Neural cell (in vitro differentiated cells): ENCODE data around the gene PRRC2B. TPM values are rescaled to one million over a fixed set of nuclear protein-coding genes. Genes with fewer than 3 reads are reported as not detected.

Experiments
- H2AFZ ChIP-seq: fragments of 200-600, 300-800 bp; sonication (generic), shearing (Covaris generic); 2 replicates; pipeline ENCODE4 v1.6.0; 2014; ENCODE audit warnings: low read depth, mild to moderate bottlenecking, antibody characterized with exemption, low read length, moderate library complexity
- H3F3A ChIP-seq: fragments of 200-600 bp; shearing (Covaris generic); 2 replicates; pipeline ENCODE4 v1.6.1; 2016; ENCODE audit warnings: mild to moderate bottlenecking, moderate library complexity, mixed read lengths, antibody characterized with exemption, low read length; ENCODE audit not compliant: insufficient read depth, poor library complexity, severe bottlenecking
- H3K27ac ChIP-seq: fragments of 200-600, 300-800 bp; sonication (generic), shearing (Covaris generic); 2 replicates; pipeline ENCODE4 v1.5.1; 2014; ENCODE audit warnings: mild to moderate bottlenecking, low read length, moderate library complexity
- H3K27me3 ChIP-seq: fragments of 300-800, 200-600 bp; sonication (generic), shearing (Covaris generic); 2 replicates; pipeline ENCODE4 v1.6.0; 2014; ENCODE audit warnings: mild to moderate bottlenecking, low read depth, low read length, moderate library complexity; ENCODE audit not compliant: insufficient read depth
- H3K36me3 ChIP-seq: fragments of 300-800, 200-600 bp; sonication (generic), shearing (Covaris generic); 2 replicates; pipeline ENCODE4 v1.5.1; 2014; ENCODE audit warnings: mild to moderate bottlenecking, antibody characterized with exemption, low read length, moderate library complexity; ENCODE audit not compliant: insufficient read depth
- H3K4me2 ChIP-seq: fragments of 300-800, 200-600 bp; sonication (generic), shearing (Covaris generic); 2 replicates; pipeline ENCODE4 v1.6.0; 2014; ENCODE audit warnings: mild to moderate bottlenecking, low read length
- H3K4me3 ChIP-seq: fragments of 300-800, 200-600 bp; sonication (generic), shearing (Covaris generic); 2 replicates; pipeline ENCODE4 v1.5.1; 2014; ENCODE audit warnings: mild to moderate bottlenecking, low read length, moderate library complexity
- H3K79me2 ChIP-seq: fragments of 200-600 bp; shearing (Covaris generic); replicated peaks from 2 replicates; pipeline ENCODE4 v1.6.0; 2014; ENCODE audit warnings: mild to moderate bottlenecking, low read length, moderate library complexity; ENCODE audit not compliant: insufficient read depth
- H3K9ac ChIP-seq: fragments of 300-800, 200-600 bp; sonication (generic), shearing (Covaris generic); 2 replicates; pipeline ENCODE4 v1.6.1; 2016; ENCODE audit warnings: mild to moderate bottlenecking, low read length, mixed read lengths
- H3K9me2 ChIP-seq: fragments of 200-600 bp; shearing (Covaris generic); 2 replicates; pipeline ENCODE4 v1.6.1; 2016; ENCODE audit warnings: mild to moderate bottlenecking, low read length, mixed read lengths; ENCODE audit not compliant: insufficient read depth
- H3K9me3 ChIP-seq: fragments of 200-600, 300-800 bp; sonication (generic), shearing (Covaris generic); 2 replicates; pipeline ENCODE4 v1.6.1; 2016; ENCODE audit warnings: mild to moderate bottlenecking, mixed run types, low read length, moderate library complexity, mixed read lengths
- H4K20me1 ChIP-seq: fragments of 200-600 bp; shearing (Covaris generic); 2 replicates; pipeline ENCODE4 v1.6.1; 2016; ENCODE audit warnings: mild to moderate bottlenecking, mixed run types; ENCODE audit not compliant: insufficient read depth
- CTCF ChIP-seq: fragments of 450-650 bp; IDR thresholded peaks from 2 replicates; pipeline ENCODE4 v1.5.1; 2014; ENCODE audit warnings: antibody characterized with exemption, mild to moderate bottlenecking, moderate library complexity; ENCODE audit not compliant: poor library complexity, severe bottlenecking
- EP300 ChIP-seq: fragments of 450-650 bp; conservative IDR thresholded peaks from 2 replicates; pipeline ENCODE4 v1.6.1; 2014; ENCODE audit warnings: antibody characterized with exemption, mild to moderate bottlenecking, moderate library complexity; ENCODE audit not compliant: poor library complexity, severe bottlenecking
- EZH2 ChIP-seq: fragments of 200-600, 300-800 bp; shearing (Covaris generic), sonication (generic); IDR thresholded peaks from 2 replicates; pipeline ENCODE4 v1.6.1; 2014; ENCODE audit warnings: antibody characterized with exemption, low read length, borderline replicate concordance, mild to moderate bottlenecking; ENCODE audit not compliant: insufficient read depth, poor library complexity, severe bottlenecking
- MXI1 ChIP-seq: fragments of 450-650 bp; conservative IDR thresholded peaks from 2 replicates; pipeline ENCODE4 v1.6.1; 2014; ENCODE audit warnings: antibody characterized with exemption, mild to moderate bottlenecking; ENCODE audit not compliant: poor library complexity, severe bottlenecking
- POLR2AphosphoS5 ChIP-seq: IDR thresholded peaks from 2 replicates; pipeline ENCODE4 v1.6.1; 2012
- RAD21 ChIP-seq: fragments of 450-650 bp; conservative IDR thresholded peaks from 2 replicates; pipeline ENCODE4 v1.6.1; 2014; ENCODE audit warnings: antibody characterized with exemption, mild to moderate bottlenecking, moderate library complexity
- REST ChIP-seq: IDR thresholded peaks from 2 replicates; pipeline ENCODE4 v1.6.1; 2012; ENCODE audit warnings: borderline replicate concordance
- SMC3 ChIP-seq: fragments of 450-650 bp; conservative IDR thresholded peaks from 2 replicates; pipeline ENCODE4 v1.6.1; 2014; ENCODE audit warnings: antibody characterized with exemption, mild to moderate bottlenecking, moderate library complexity; ENCODE audit not compliant: poor library complexity
- TAF1 ChIP-seq: IDR thresholded peaks from 2 replicates; pipeline ENCODE4 v1.6.1; 2012; ENCODE audit warnings: low read depth
- polyA plus RNA-seq: library from polyadenylated mRNA; depleted of rRNA; stranded (reverse); fragments of >200 nt; gene quantifications from 2 replicates; pipeline ENCODE4 v1.2.3, GENCODE V29; 2014

Gene PRRC2B
- polyA plus RNA-seq, 1 donor from 2014 or later, result 89.5 TPM

GRCh38 chr9:131459056-131459455 lies 65.2 kb downstream of the PRRC2B start:
- Histone ChIP-seq H3K9ac (no peak overlapping the region), H3K36me3 (peaks cover 4% of the 10 kb centered on the region), H3K27me3 (no peaks in the 10 kb centered on the region), H4K20me1 (no peaks in the 10 kb centered on the region), H2AFZ (no peak overlapping the region), H3K4me2 (no peak overlapping the region), H3F3A (no peaks in the 10 kb centered on the region), H3K9me2 (no peaks in the 10 kb centered on the region), H3K9me3 (no peaks in the 10 kb centered on the region), H3K79me2 (peaks cover 12% of the 10 kb centered on the region), H3K4me3 (no peak overlapping the region), H3K27ac (no peak overlapping the region)
- no peak for TF ChIP-seq EZH2
- TF ChIP-seq CTCF, result no peak
- TF ChIP-seq RAD21, result no peak
- TF ChIP-seq TAF1, result no peak
- no peak for TF ChIP-seq REST
- TF ChIP-seq SMC3, result no peak
- no peak for TF ChIP-seq EP300
- TF ChIP-seq POLR2AphosphoS5, result no peak
- no peak for TF ChIP-seq MXI1

DNA sequence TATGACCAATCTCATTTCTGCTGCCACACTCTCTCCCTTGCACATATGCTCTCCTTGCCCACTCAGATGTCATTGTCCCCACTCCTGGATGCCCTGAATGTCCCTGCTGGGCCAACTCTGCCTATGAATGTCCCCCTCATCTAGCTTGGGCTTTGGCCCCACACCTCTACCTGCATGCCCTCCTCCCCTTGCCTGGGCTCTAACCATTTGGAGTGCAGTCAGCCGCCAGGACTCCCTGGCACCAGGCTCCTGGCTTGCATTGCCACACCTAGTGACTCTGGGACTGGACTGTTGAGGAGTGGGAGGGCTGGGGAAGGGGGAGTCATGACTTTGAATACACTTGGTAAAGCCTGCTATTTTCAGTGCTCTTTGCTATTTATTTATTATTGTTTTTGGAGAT lies 67.3 kb downstream of the PRRC2B start:
- no peak overlapping the region for H3K4me2 ChIP-seq
- no peak overlapping the region for H3K27ac ChIP-seq
- no peaks in the 10 kb centered on the region for H3K9me2 ChIP-seq
- H3K9ac ChIP-seq, result no peak overlapping the region
- peaks cover 2% of the 10 kb centered on the region for H3K79me2 ChIP-seq
- H4K20me1 ChIP-seq, result peaks cover 2% of the 10 kb centered on the region
- H3F3A ChIP-seq, result no peaks in the 10 kb centered on the region
- no peak overlapping the region for H2AFZ ChIP-seq
- no peaks in the 10 kb centered on the region for H3K27me3 ChIP-seq
- peaks cover 4% of the 10 kb centered on the region for H3K36me3 ChIP-seq
- H3K9me3 ChIP-seq, result no peaks in the 10 kb centered on the region
- TF ChIP-seq EZH2 (no peak), MXI1 (no peak), CTCF (no peak), TAF1 (no peak), RAD21 (no peak), SMC3 (no peak), EP300 (no peak)
- no peak overlapping the region for H3K4me3 ChIP-seq
